Lower leg skin (tissue), 4 donors: ENCODE measurements around the gene ANO2. TPM values are rescaled to one million over a fixed set of nuclear protein-coding genes. Genes with fewer than 3 reads are reported as not detected.

Experiments
- DNase-seq, 2 donors: peaks; one replicate each; pipeline ENCODE4 v3.0.0-alpha.2; 2019; ENCODE audit warnings: low spot score in 2 of 2
- H3K4me3 ChIP-seq: fragments of 200-600 bp; sonication (generic); 2 replicates; pipeline ENCODE4 v1.5.1; 2017; ENCODE audit warnings: mild to moderate bottlenecking, low read depth; ENCODE audit not compliant: poor library complexity, severe bottlenecking
- CTCF ChIP-seq, 3 donors: fragments of 450-650 bp; IDR thresholded peaks; one replicate each; pipeline ENCODE4 v1.5.1; 2016; ENCODE audit warnings: antibody characterized with exemption in 3 of 3, mild to moderate bottlenecking in 3 of 3, moderate library complexity in 2 of 3
- POLR2A ChIP-seq, 2 donors: fragments of 450-650 bp; IDR thresholded peaks; one replicate each; pipeline ENCODE4 v1.6.1; 2016 to 2017; ENCODE audit warnings: antibody characterized with exemption in 2 of 2, mild to moderate bottlenecking in 1 of 2, moderate library complexity in 1 of 2
- WGBS, 2 donors: methylation state at CpG; one replicate each; pipeline ENCODE4 v1.1.5; 2018; 5-methylcytosine and 5-hydroxymethylcytosine counted together
- intact Hi-C: fragments of 100-400 bp; cut with DNase I; formaldehyde crosslinking; loops from one replicate; pipeline ENCODE4 v1.15.0; 2023; ENCODE audit warnings: low total_unique reads
- total RNA-seq, 4 donors: library from RNA; depleted of rRNA; stranded (reverse); fragments of >200 nt; gene quantifications; one replicate each; pipeline ENCODE4 v1.1.0, GENCODE V29; 2016

Gene ANO2
- total RNA-seq, 4 donors from 2014 or later: 0.76 to 2.6 (median 1.8) TPM

- WGBS, 2 donors: 93 to 94% methylated on average over 4 of the region's 4 CpGs
- intact Hi-C loops: no loop called here
- TF ChIP-seq POLR2A (IDR thresholded peaks at IDR 0.05) (no peak), CTCF (IDR thresholded peaks at IDR 0.05) (no peak)
- no peak overlapping the region for H3K4me3 ChIP-seq
- DNase-seq: no peak
These were observed 39.3 kb downstream of the ANO2 start for GRCh38 chr12:5905757-5906156.

- WGBS, 2 donors: 63 to 73% methylated on average over 6 of the region's 6 CpGs
- H3K4me3 ChIP-seq: no peak overlapping the region
- peak in 1 of 2 donors; percentile 28 for DNase-seq
- intact Hi-C loops: no loop called here
- TF ChIP-seq POLR2A (IDR thresholded peaks at IDR 0.05): no peak
- TF ChIP-seq CTCF (IDR thresholded peaks at IDR 0.05): no peak
These were observed 40.1 kb downstream of the ANO2 start for GRCh38 chr12:5904969-5905368.

GRCh38 chr12:5904441-5904840 is 40.6 kb downstream of the ANO2 start:
- intact Hi-C loops: no loop called here
- WGBS, 2 donors: 86 to 92% methylated on average over 11 of the region's 11 CpGs
- H3K4me3 ChIP-seq: no peak overlapping the region
- TF ChIP-seq POLR2A (IDR thresholded peaks at IDR 0.05): no peak
- no peak for TF ChIP-seq CTCF (IDR thresholded peaks at IDR 0.05)
- DNase-seq: peak in 1 of 2 donors; percentile 46

- H3K4me3 ChIP-seq: no peak overlapping the region
- no peak for TF ChIP-seq POLR2A (IDR thresholded peaks at IDR 0.05)
- no peak for TF ChIP-seq CTCF (IDR thresholded peaks at IDR 0.05)
- intact Hi-C loops: no loop called here
- 96 to 98% methylated on average over 2 of the region's 2 CpGs for WGBS, 2 donors
- DNase-seq: peak in 1 of 2 donors; percentile 5
These were observed 42.3 kb downstream of the ANO2 start for GRCh38 chr12:5902736-5903135.

GRCh38 chr12:5901416-5901815 is 43.6 kb downstream of the ANO2 start:
- DNase-seq: peak in 1 of 2 donors; percentile 17
- no peak overlapping the region for H3K4me3 ChIP-seq
- TF ChIP-seq CTCF (IDR thresholded peaks at IDR 0.05) (no peak), POLR2A (IDR thresholded peaks at IDR 0.05) (no peak)
- intact Hi-C loops: no loop called here
- WGBS, 2 donors: 92% methylated on average over 6 of the region's 6 CpGs

GRCh38 chr12:5900533-5901205 is 44.4 kb downstream of the ANO2 start:
- H3K4me3 ChIP-seq: no peak overlapping the region
- intact Hi-C loops: no loop called here
- TF ChIP-seq CTCF (IDR thresholded peaks at IDR 0.05) (no peak), POLR2A (IDR thresholded peaks at IDR 0.05) (no peak)
- WGBS, 2 donors: 66 to 68% methylated on average over 15 of the region's 15 CpGs
- no peak for DNase-seq
